H1 (cell line): Measurements from ENCODE around the gene CACNA1C. TPM values are rescaled to one million over a fixed set of nuclear protein-coding genes. Genes with fewer than 3 reads are reported as not detected.

Experiments used
- CTCF ChIA-PET: fragments of 300-600 bp; sonication (Branson Sonifier 250); formaldehyde crosslinking; loops from one replicate; lab custom pipeline; 2021; ENCODE audit not compliant: partially characterized antibody; lab: Charles Lee
- POLR2A ChIA-PET: fragments of 300-600 bp; sonication (Branson Sonifier 250); formaldehyde crosslinking; loops from one replicate; lab custom pipeline; 2021; ENCODE audit warnings: inconsistent platforms; ENCODE audit not compliant: partially characterized antibody; lab: Charles Lee
- DNase-seq, 2 experiments: peaks; one replicate each; pipeline versions ENCODE4 v3.0.0 to v3.0.0-alpha.2; 2010 to 2022; ENCODE audit warnings: low spot score in 2 of 2, low read depth in 1 of 2, mixed read lengths in 1 of 2
- FAIRE-seq: peaks from 2 replicates; lab custom pipeline; 2011; peaks lifted over from hg19 to GRCh38; lab: Jason Lieb, UNC
- H2AFZ ChIP-seq: 2 replicates; pipeline ENCODE4 v1.8.1; 2012; ENCODE audit warnings: low read length, inconsistent platforms
- H2AK5ac ChIP-seq: 2 replicates; pipeline ENCODE4 v1.6.1; 2013; ENCODE audit warnings: low read depth, low read length
- H2BK120ac ChIP-seq: replicated peaks from 2 replicates; pipeline ENCODE3; 2013; ENCODE audit warnings: low read depth, low read length, inconsistent platforms
- H2BK12ac ChIP-seq: 2 replicates; pipeline ENCODE4 v1.6.1; 2013; ENCODE audit warnings: low read depth, low read length
- H2BK15ac ChIP-seq: 2 replicates; pipeline ENCODE4 v1.6.1; 2013; ENCODE audit warnings: low read length
- H2BK20ac ChIP-seq: 2 replicates; pipeline ENCODE4 v1.6.1; 2013; ENCODE audit warnings: low read length
- H2BK5ac ChIP-seq: 2 replicates; pipeline ENCODE4 v1.6.1; 2013; ENCODE audit warnings: low read depth, low read length
- H3K14ac ChIP-seq: 2 replicates; pipeline ENCODE4 v1.6.1; 2013; ENCODE audit warnings: inconsistent platforms; ENCODE audit not compliant: insufficient read length
- H3K18ac ChIP-seq: 2 replicates; pipeline ENCODE4 v1.6.1; 2013; ENCODE audit warnings: low read length; ENCODE audit errors: extremely low read depth
- H3K23ac ChIP-seq: 2 replicates; pipeline ENCODE4 v1.6.1; 2013; ENCODE audit warnings: inconsistent platforms; ENCODE audit not compliant: insufficient read length
- H3K23me2 ChIP-seq: 2 replicates; pipeline ENCODE4 v1.6.1; 2013; ENCODE audit warnings: low read depth, low read length
- H3K27ac ChIP-seq: 2 replicates; pipeline ENCODE4 v1.6.1; 2011; ENCODE audit warnings: low read depth, low read length, inconsistent platforms
- H3K27me3 ChIP-seq, 4 experiments: replicated peaks in 1 of 4; 1 replicate in 1 of 4; 2 replicates in 3 of 4; pipeline versions ENCODE4 v1.6.1 to v1.8.1; 2011 to 2013; ENCODE audit warnings: low read length in 3 of 4, mild to moderate bottlenecking in 3 of 4, inconsistent platforms in 2 of 4, mixed read lengths in 2 of 4, moderate library complexity in 1 of 4; ENCODE audit not compliant: control insufficient read depth in 3 of 4, insufficient read depth in 3 of 4; ENCODE audit errors: extremely low read depth in 1 of 4
- H3K36me3 ChIP-seq, 4 experiments: 2 replicates each; pipeline versions ENCODE4 v1.6.1 to v1.8.1; 2011 to 2013; ENCODE audit warnings: mild to moderate bottlenecking in 4 of 4, low read length in 3 of 4, moderate library complexity in 2 of 4, control low read depth in 1 of 4, inconsistent platforms in 1 of 4; ENCODE audit not compliant: insufficient read depth in 4 of 4, control insufficient read depth in 2 of 4
- H3K4ac ChIP-seq: replicated peaks from 2 replicates; pipeline ENCODE3; 2013; ENCODE audit warnings: low read length, low read depth, mixed read lengths, inconsistent platforms; ENCODE audit not compliant: insufficient read length
- H3K4me1 ChIP-seq, 4 experiments: replicated peaks in 1 of 4; 1 replicate in 1 of 4; 2 replicates in 3 of 4; pipeline versions ENCODE4 v1.6.1 to v1.8.1; 2011 to 2013; ENCODE audit warnings: low read length in 3 of 4, inconsistent platforms in 2 of 4, mixed read lengths in 1 of 4; ENCODE audit not compliant: insufficient read depth in 4 of 4, control insufficient read depth in 3 of 4
- H3K4me2 ChIP-seq, 2 experiments: 2 replicates each; pipeline versions ENCODE4 v1.6.1 to v1.8.1; 2011 to 2013; ENCODE audit warnings: low read depth in 2 of 2, low read length in 2 of 2, control low read depth in 1 of 2, inconsistent platforms in 1 of 2, mild to moderate bottlenecking in 1 of 2; ENCODE audit not compliant: insufficient read depth in 1 of 2
- H3K4me3 ChIP-seq, 4 experiments: fragments of 200-600, 300-600 bp in 1 of 4; sonication (generic), shearing (Covaris generic), sonication (Bioruptor Twin) in 1 of 4; 2 replicates each; pipeline versions ENCODE4 v1.5.1 to v1.8.1; 2011 to 2016; ENCODE audit warnings: low read length in 4 of 4, low read depth in 3 of 4, control low read depth in 2 of 4, inconsistent platforms in 2 of 4, mild to moderate bottlenecking in 2 of 4, mixed read lengths in 1 of 4, moderate library complexity in 1 of 4; ENCODE audit not compliant: insufficient read depth in 2 of 4; ENCODE audit errors: extremely low read depth in 1 of 4
- H3K56ac ChIP-seq: replicated peaks from 2 replicates; pipeline ENCODE3; 2013; ENCODE audit warnings: low read depth, mild to moderate bottlenecking, mixed read lengths, low read length, inconsistent platforms; ENCODE audit not compliant: insufficient read length
- H3K79me1 ChIP-seq: 2 replicates; pipeline ENCODE4 v1.6.1; 2013; ENCODE audit warnings: low read depth, low read length, control low read depth
- H3K79me2 ChIP-seq, 2 experiments: 2 replicates each; pipeline versions ENCODE4 v1.6.1 to v1.8.1; 2012 to 2013; ENCODE audit warnings: low read length in 2 of 2, mild to moderate bottlenecking in 2 of 2, inconsistent platforms in 1 of 2; ENCODE audit not compliant: insufficient read depth in 2 of 2, control insufficient read depth in 1 of 2
- H3K9ac ChIP-seq, 4 experiments: replicated peaks in 1 of 4; 1 replicate in 1 of 4; 2 replicates in 3 of 4; pipeline versions ENCODE4 v1.6.1 to v1.8.1; 2011 to 2013; ENCODE audit warnings: low read depth in 3 of 4, low read length in 3 of 4, control low read depth in 2 of 4, mild to moderate bottlenecking in 2 of 4, moderate library complexity in 2 of 4, inconsistent platforms in 1 of 4; ENCODE audit errors: extremely low read depth in 1 of 4
- H3K9me3 ChIP-seq, 2 experiments: 2 replicates each; pipeline versions ENCODE4 v1.6.1 to v1.8.1; 2012 to 2013; ENCODE audit warnings: mild to moderate bottlenecking in 2 of 2, moderate library complexity in 2 of 2, control low read depth in 1 of 2, inconsistent platforms in 1 of 2, low read depth in 1 of 2, low read length in 1 of 2, mixed read lengths in 1 of 2; ENCODE audit not compliant: insufficient read depth in 2 of 2
- H4K20me1 ChIP-seq, 2 experiments: replicated peaks in 1 of 2; 2 replicates each; pipeline versions ENCODE3 to v1.8.1; 2011 to 2013; ENCODE audit warnings: inconsistent platforms in 2 of 2, low read length in 2 of 2, mild to moderate bottlenecking in 1 of 2; ENCODE audit not compliant: insufficient read depth in 2 of 2, control insufficient read depth in 1 of 2
- H4K5ac ChIP-seq: 2 replicates; pipeline ENCODE4 v1.6.1; 2013; ENCODE audit warnings: low read length, low read depth, mixed read lengths, inconsistent platforms; ENCODE audit not compliant: insufficient read length
- H4K8ac ChIP-seq: 2 replicates; pipeline ENCODE4 v1.8.0; 2013; ENCODE audit warnings: mild to moderate bottlenecking, moderate library complexity, low read length, inconsistent platforms; ENCODE audit not compliant: insufficient read depth; ENCODE audit errors: extremely low read depth
- H4K91ac ChIP-seq: replicated peaks from 2 replicates; pipeline ENCODE3; 2013; ENCODE audit warnings: low read length, mixed read lengths, inconsistent platforms; ENCODE audit not compliant: insufficient read length
- BACH1 ChIP-seq: IDR thresholded peaks from 2 replicates; pipeline ENCODE4 v1.6.1; 2012; ENCODE audit warnings: low read length, improper control_type of control experiment
- BCL11A ChIP-seq, 2 experiments: IDR thresholded peaks; one replicate each; pipeline ENCODE4 v1.6.1; 2011; ENCODE audit warnings: low read depth in 2 of 2, low read length in 2 of 2, mild to moderate bottlenecking in 2 of 2
- CTBP2 ChIP-seq: IDR thresholded peaks from 2 replicates; pipeline ENCODE4 v1.7.0; 2011; ENCODE audit warnings: borderline replicate concordance, mild to moderate bottlenecking, moderate library complexity, mixed read lengths, low read length; ENCODE audit not compliant: insufficient read depth, insufficient read length
- JUN ChIP-seq: IDR thresholded peaks from 2 replicates; pipeline ENCODE4 v1.6.1; 2011; ENCODE audit warnings: low read depth, mild to moderate bottlenecking, improper control_type of control experiment, low read length
- KDM1A ChIP-seq: fragments of 200-600, 300-600 bp; sonication (generic); IDR thresholded peaks from 2 replicates; pipeline ENCODE4 v1.7.1; 2016; ENCODE audit warnings: mild to moderate bottlenecking, low read length, borderline replicate concordance
- KDM4A ChIP-seq: IDR thresholded peaks from one replicate; pipeline ENCODE4 v1.7.1; 2012; ENCODE audit warnings: low read depth, mild to moderate bottlenecking, moderate library complexity, low read length, inconsistent platforms; ENCODE audit not compliant: severe bottlenecking
- MAFK ChIP-seq: IDR thresholded peaks from 2 replicates; pipeline ENCODE4 v1.6.1; 2012; ENCODE audit warnings: low read depth, mild to moderate bottlenecking, improper control_type of control experiment, low read length
- POLR2A ChIP-seq, 2 experiments: IDR thresholded peaks; 1 replicate in 1 of 2; 2 replicates in 1 of 2; pipeline ENCODE4 v1.6.1; 2011; ENCODE audit warnings: low read depth in 2 of 2, low read length in 2 of 2, mild to moderate bottlenecking in 2 of 2; ENCODE audit errors: control extremely low read depth in 1 of 2
- RFX5 ChIP-seq: IDR thresholded peaks from 2 replicates; pipeline ENCODE4 v1.6.1; 2011; ENCODE audit warnings: low read depth, low read length, improper control_type of control experiment, borderline replicate concordance
- RNF2 ChIP-seq: fragments of 200-900, 300-1000 bp; sonication (generic); IDR thresholded peaks from 2 replicates; pipeline ENCODE4 v1.7.1; 2016; ENCODE audit warnings: borderline replicate concordance, low read depth, mild to moderate bottlenecking, antibody characterized with exemption, low read length; ENCODE audit not compliant: poor library complexity, severe bottlenecking; ENCODE audit errors: missing control alignments
- SIX5 ChIP-seq: IDR thresholded peaks from 2 replicates; pipeline ENCODE4 v1.6.1; 2011; ENCODE audit warnings: mild to moderate bottlenecking, low read depth, low read length
- TEAD4 ChIP-seq: IDR thresholded peaks from 2 replicates; pipeline ENCODE4 v1.6.1; 2012; ENCODE audit warnings: low read depth, low read length, inconsistent platforms, mixed read lengths
- WGBS, 2 experiments: shearing (Covaris generic) in 1 of 2; methylation state at CpG; one replicate each; pipeline versions ENCODE4 v1.1.6 to v1.1.7; 2013 to 2015; ENCODE audit warnings: low lambda C conversion rate in 2 of 2, mixed read lengths in 2 of 2, inconsistent platforms in 1 of 2, low coverage in 1 of 2, missing lambda C conversion rate in 1 of 2; ENCODE audit not compliant: insufficient replicate concordance in 2 of 2, insufficient coverage in 1 of 2, insufficient read length in 1 of 2; ENCODE audit errors: extremely low coverage in 1 of 2, missing lambda C conversion rate in 1 of 2; 5-methylcytosine and 5-hydroxymethylcytosine counted together
- polyA plus RNA-seq, 7 experiments: library from polyadenylated mRNA; depleted of rRNA in 3 of 7; stranded (reverse) in 5 of 7; unstranded in 2 of 7; fragments of >200 nt in 5 of 7; fragments of 200-250 nt in 2 of 7; gene quantifications; 1 replicate in 5 of 7; 2 replicates in 1 of 7; 4 replicates in 1 of 7; pipeline versions ENCODE4 v1.2.1 to v1.2.3, GENCODE V29; 2011 to 2013; ENCODE audit warnings: missing spikeins in 2 of 7, mixed read lengths in 2 of 7
- total RNA-seq: library from RNA; stranded (reverse); fragmentation: NEBNext Ultra II Directional; extraction: Animal tissue kit (Norgen Biotek cat#: 25700); gene quantifications from 2 replicates; pipeline ENCODE4 v1.2.1, GENCODE V29; 2021
- TF ChIP-seq, protein P1 (sequence below): IDR thresholded peaks from 2 replicates; pipeline ENCODE4 v1.6.1; 2012; ENCODE audit warnings: low read length, inconsistent platforms

The CACNA1C gene
- total and polyA plus RNA-seq, 2 of the 8 experiments (the other 6 are each of a cell fraction or from before 2014, with no cell fraction given) = 1.3 TPM

DNA sequence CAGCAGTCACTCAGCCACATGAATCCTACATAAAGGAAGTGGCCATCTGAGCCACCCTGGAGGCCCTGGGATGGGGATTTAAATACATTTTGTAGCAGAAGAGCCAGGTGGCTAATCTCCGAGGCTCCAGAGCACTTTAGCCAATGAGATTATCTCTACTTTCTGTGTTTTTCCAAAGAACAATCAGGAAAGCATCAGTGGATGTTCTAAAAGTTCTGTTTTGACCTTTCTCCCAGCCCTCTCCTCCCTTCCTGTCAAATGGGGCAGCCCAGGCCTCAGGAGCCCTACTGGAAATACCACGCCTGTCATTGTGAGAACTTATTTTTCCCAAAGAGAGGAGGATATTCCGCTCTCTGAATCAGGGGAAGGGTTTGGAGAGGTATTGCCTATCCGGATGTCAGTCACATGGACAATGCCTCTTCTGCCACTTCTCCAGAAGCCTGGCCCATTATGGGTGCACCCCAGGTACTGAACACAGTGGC is 405.2 kb downstream of the CACNA1C start:
- Histone ChIP-seq H2BK5ac (no peak overlapping the region), H3K36me3 (no peaks in the 10 kb centered on the region), H3K79me2 (no peaks in the 10 kb centered on the region), H3K4ac (no peak overlapping the region), H2AK5ac (no peak overlapping the region), H2BK120ac (no peak overlapping the region), H4K5ac (no peak overlapping the region), H4K20me1 (no peaks in the 10 kb centered on the region), H3K14ac (no peak overlapping the region), H3K4me3 (no peak overlapping the region), H3K23me2 (no peaks in the 10 kb centered on the region), H2BK12ac (no peak overlapping the region), H4K91ac (no peak overlapping the region), H3K56ac (no peak overlapping the region), H4K8ac (no peak overlapping the region), H3K4me1 (peaks cover 0 to 2% (median 0%) of the 10 kb centered on the region in 4 experiments; a peak in 1 of 7 replicates), H2AFZ (no peak overlapping the region), H3K9me3 (no peaks in the 10 kb centered on the region), H3K9ac (no peak overlapping the region), H2BK15ac (no peak overlapping the region), H3K23ac (no peak overlapping the region), H3K27me3 (no peaks in the 10 kb centered on the region; a peak in 1 of 7 replicates), H3K27ac (no peak overlapping the region), H3K18ac (no peak overlapping the region), H3K4me2 (no peak overlapping the region), H2BK20ac (no peak overlapping the region), H3K79me1 (no peaks in the 10 kb centered on the region)
- WGBS, 2 experiments = 91% methylated on average over 4 of the region's 4 CpGs; no CpG with 5 or more reads in 1 of the 2 experiments
- DNase-seq (no peak), FAIRE-seq (no peak)
- POLR2A ChIA-PET = no interaction called here
- CTCF ChIA-PET = interaction anchor here (0.6 kb wide), 1 partner anchor 292 kb away, joined by 4 read pairs; no protein-coding TSS in a partner anchor
- TF ChIP-seq KDM4A (no peak), SIX5 (no peak), KDM1A (no peak), BACH1 (no peak), RNF2 (no peak), POLR2A (IDR thresholded peaks at IDR 0.05; ENCODE audit: control extremely low read depth in 1 of 2, low read depth in 2 of 2, low read length in 2 of 2) (no peak), RFX5 (no peak), CTBP2 (no peak), JUN (no peak), MAFK (no peak), TEAD4 (no peak), BCL11A (IDR thresholded peaks at IDR 0.05; ENCODE audit: low read depth in 2 of 2, low read length in 2 of 2) (no peak)
- TF ChIP-seq, protein P1, sequence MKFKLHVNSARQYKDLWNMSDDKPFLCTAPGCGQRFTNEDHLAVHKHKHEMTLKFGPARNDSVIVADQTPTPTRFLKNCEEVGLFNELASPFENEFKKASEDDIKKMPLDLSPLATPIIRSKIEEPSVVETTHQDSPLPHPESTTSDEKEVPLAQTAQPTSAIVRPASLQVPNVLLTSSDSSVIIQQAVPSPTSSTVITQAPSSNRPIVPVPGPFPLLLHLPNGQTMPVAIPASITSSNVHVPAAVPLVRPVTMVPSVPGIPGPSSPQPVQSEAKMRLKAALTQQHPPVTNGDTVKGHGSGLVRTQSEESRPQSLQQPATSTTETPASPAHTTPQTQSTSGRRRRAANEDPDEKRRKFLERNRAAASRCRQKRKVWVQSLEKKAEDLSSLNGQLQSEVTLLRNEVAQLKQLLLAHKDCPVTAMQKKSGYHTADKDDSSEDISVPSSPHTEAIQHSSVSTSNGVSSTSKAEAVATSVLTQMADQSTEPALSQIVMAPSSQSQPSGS = no peak
